Colon (tissue), 2 donors: ENCODE measurements around the gene COBLL1.

Source experiments
- FAIRE-seq: peaks from 2 replicates; lab custom pipeline; 2012; peaks lifted over from hg19 to GRCh38; lab: Jason Lieb, UNC
- donor health status: control.
- donor health status: control.

The COBLL1 gene, protein sequence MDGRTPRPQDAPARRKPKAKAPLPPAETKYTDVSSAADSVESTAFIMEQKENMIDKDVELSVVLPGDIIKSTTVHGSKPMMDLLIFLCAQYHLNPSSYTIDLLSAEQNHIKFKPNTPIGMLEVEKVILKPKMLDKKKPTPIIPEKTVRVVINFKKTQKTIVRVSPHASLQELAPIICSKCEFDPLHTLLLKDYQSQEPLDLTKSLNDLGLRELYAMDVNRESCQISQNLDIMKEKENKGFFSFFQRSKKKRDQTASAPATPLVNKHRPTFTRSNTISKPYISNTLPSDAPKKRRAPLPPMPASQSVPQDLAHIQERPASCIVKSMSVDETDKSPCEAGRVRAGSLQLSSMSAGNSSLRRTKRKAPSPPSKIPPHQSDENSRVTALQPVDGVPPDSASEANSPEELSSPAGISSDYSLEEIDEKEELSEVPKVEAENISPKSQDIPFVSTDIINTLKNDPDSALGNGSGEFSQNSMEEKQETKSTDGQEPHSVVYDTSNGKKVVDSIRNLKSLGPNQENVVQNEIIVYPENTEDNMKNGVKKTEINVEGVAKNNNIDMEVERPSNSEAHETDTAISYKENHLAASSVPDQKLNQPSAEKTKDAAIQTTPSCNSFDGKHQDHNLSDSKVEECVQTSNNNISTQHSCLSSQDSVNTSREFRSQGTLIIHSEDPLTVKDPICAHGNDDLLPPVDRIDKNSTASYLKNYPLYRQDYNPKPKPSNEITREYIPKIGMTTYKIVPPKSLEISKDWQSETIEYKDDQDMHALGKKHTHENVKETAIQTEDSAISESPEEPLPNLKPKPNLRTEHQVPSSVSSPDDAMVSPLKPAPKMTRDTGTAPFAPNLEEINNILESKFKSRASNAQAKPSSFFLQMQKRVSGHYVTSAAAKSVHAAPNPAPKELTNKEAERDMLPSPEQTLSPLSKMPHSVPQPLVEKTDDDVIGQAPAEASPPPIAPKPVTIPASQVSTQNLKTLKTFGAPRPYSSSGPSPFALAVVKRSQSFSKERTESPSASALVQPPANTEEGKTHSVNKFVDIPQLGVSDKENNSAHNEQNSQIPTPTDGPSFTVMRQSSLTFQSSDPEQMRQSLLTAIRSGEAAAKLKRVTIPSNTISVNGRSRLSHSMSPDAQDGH

DNA sequence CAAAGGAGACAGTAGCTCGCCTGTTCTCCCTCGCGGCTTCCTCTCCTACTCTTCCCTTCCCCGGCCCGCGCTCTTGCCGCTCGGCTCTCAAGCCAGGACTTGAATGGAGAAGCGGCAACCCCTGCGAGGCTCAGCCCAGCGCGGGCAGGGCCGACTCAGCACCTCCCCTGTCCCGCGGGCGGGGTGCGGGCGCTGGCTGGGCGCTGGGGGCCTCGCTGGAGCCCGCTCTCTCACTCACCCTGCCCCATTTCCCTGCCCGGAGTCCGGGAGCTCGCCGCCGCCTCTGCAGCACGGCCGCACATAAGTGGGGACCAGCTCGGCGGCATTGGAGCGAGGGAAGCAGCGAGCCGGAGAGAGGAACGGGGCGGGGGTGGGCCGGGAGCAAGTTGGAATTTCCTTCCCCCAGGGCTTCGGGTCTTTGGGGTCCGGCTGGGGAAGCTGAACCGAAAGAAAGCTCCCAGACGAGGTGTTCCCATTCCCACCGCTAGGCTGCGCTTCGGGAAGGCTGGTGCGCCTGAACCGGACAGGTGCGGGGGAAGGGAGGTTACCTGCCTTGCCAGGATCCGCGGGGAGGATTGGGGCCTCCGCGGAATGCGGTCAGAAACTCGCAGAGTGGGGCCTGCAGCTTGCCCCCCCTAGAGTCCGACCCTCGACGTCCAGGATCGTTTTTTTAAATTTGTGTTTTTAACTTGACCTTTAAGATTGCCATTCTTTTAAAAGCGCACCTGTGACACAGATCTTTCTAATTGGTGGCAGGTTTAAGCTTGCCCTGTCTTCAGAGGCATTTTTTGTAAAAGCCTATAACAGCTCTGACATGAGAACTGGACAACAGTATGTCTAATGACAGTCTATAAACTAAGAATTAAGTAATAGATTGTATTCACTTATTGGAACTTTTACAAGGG lies at the start of gene COBLL1:
Gene COBLL1 (minus strand): TSS at position 105 of the 905 bp plus-strand sequence. CDS start 627 bp downstream, outside the sequence.
- no peak for FAIRE-seq

DNA sequence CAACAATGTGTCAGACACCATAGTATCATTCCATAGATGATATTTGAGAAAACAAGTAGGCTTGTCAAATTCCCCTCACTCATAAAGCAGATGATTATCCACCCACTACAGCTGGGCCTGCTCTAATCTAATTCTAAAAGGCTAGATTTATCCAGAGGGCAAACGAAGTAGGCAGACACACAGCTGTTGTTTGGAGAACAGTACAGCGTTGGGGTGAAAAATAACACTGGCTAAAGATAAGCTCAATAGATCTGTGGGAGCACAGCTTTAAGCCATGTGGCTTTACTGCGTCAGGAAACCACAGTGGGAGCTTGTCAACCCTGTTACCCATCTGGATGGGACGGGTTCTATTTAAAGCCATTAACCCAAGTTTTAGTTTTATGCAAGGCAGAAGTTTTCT lies 48.9 kb upstream of the COBLL1 start:
- no peak for FAIRE-seq

DNA sequence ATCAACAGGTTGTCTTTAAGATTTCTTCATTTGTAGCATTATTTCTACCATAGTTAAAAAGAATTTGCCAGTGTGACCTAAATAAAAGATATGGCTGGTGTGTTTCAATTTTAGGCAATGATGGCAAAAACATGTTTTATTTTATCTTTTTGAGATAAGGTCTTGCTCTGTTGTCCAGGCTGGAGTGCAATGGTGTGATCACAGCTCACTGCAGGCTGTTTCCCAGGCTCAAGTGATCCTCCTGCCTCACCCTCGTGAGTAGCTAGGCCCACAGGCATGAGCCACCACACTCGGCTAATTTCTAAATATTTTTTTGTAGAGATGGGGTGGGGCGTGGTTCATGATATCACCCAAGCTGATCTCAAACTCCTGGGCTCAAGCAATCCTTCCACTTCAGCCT lies 47.0 kb upstream of the COBLL1 start:
- FAIRE-seq, result no peak

DNA sequence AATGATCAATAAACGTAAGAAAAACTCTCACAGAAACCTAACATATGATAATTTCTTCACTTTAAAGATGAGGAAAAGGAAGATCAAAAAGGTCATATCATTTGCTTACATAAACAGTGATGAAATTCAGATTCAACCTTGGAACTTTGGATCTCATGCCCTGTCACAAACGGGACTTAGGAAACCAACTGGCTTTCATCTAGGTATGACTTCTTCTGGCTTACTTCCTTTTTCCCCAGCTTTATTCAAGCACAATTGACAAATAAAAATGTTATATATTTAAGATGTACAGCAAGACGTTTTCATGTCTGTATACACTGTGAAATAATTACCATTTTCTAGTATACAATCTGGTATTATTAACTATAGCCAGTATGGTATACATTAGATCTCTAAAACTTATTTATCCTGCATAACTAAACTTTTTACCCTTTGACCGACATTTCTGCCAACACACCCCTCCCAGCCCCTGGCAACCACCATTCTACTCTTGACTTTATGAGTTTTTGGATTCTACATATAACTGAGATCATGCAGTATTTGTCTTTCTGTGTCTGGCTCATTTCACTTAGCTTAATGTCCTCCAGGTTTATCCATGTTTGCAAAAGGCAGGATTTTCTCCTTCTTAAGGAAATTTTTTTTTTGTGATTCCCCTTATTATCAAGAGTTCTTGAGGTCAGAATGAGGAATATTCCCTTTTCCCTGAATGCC lies 46.0 kb upstream of the COBLL1 start:
- FAIRE-seq, result no peak

DNA sequence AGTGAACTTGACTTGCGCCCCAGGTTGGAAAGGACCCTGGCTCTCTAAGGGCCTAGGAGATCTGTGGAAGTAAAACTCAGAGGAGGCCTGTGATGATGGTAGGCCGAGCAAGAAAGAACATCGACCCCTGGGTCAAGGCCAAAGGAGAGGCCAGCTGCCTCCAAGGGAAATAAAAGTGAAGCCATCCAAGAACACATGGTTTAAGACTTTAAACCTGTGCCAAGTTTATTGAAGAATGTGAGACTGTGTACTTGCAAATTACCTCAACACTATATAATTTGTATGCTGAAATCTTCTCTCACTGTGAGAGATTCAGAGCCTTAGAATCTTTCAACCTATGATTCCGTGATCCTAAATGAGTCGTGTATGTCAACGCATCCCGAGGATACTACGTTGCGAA lies 40.7 kb upstream of the COBLL1 start:
- no peak for FAIRE-seq

DNA sequence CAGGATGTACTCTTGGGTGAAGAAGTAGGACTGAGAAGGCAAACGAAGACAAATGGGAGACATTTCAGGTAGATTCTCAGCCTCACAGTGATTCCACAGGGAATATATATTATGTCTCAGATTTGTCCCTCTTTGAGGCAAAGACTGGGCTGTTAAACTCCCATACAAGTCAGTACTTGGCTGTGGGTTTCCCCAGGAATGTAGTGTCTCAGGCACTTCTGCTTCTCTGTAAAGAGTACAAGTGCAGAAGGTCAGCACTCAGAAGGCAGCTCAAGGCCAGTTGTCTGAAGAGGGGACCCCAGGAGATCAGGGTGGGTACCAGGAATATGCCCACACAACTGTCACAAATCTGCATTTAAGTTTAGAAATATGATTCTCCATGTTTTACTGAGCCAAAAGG lies 39.9 kb upstream of the COBLL1 start:
- FAIRE-seq, result no peak

DNA sequence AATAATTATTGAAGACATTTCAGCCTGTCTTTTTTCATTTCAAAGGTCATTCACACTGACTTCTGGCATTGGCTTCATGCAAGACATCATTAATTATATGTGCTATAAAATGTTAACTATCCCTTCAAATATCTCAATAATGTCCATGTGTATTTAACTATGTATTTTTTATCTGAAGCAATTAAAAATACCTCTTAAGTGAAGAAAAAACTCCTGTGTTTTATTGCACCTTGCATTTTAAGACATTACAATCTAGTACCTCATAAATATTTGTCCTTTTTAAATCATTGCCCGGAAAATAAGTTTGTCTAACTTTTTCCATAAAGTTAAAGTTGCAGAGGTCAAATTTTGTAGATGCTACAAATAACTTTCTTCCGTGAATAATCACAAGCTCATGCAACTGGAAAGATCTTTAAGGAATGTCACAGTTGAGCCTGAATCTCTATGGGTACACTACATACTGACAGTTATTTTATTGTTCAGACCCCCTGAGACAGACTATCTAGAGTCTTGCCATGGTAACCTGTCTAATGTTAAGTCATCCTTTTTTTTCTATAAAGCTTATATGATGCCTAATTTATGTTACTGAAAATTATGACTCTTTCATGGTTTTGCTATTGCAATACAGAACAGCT lies 38.4 kb upstream of the COBLL1 start:
- no peak for FAIRE-seq

DNA sequence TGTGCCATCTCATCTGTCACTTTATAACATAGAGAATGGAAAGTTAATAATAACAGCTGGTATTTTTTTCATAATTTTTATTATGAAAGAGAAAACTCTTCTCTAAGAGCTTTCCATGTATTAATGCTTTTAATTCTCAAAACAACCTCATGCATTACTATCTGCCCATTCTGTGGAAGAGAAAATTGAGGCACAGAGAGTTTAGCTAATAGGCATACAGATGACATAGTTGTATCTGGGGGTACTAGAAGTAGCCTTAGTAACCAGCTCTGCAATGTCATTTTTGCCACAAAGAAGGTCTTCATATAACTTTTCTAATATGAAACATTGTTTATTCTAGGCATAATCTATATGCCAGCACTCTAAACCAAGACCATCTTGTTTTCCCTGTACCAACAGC lies 36.3 kb upstream of the COBLL1 start:
- FAIRE-seq, result no peak

DNA sequence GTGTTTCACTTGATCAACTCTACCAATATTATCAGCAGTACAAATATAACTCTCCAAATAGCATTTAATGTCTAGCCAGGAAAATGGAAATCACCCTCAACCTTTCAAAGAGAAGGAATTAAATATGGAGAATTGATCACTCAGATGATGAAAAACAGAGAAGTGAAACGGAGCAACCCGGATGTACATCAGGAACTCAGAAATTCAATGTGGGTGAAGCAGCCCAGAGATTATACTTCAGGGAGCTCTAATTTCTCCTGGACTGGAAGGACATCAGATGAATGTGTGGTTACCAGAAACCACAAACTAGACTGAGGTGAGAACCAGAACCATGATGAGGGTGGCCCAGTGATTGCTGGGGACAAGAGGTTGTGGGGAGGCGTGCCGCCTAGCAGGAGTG lies 35.5 kb upstream of the COBLL1 start:
- no peak for FAIRE-seq

DNA sequence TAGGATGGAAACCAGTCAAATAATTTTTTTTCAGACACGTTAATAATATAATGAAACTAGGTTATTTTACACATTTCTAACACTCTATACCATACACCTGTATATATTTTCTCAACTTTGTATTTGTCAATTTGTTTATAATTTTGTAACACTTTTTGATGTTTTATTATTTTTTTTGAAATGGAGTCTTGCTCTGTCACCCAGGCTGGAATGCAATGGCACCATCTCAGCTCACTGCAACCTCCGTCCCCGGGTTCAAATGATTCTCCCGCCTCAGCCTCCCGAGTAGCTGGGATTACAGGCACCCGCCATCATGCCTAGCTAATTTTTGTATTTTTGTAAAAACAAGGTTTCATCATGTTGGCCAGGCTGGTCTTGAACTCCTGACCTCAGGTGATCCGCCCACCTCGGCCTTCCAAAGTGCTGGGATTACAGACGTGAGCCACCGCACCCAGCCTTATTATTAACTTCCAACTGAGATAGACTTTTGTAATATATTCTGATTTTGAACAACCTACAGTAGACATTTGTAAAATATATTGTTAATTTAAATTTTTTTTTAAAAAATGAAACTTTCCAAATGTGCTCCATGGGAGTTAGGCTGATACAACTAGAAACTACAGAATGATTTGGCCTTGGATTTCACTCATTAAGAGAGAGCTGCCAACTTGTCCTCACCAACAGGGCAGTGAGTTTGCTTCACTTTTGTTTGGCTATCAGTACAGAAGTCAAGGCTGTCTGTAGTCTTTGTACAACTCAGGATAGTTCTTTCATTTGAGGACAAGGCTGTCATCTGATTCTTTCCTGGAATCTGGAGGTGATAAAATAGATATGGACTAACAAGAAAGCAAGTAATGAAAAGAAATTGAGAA lies 33.9 kb upstream of the COBLL1 start:
- no peak for FAIRE-seq

DNA sequence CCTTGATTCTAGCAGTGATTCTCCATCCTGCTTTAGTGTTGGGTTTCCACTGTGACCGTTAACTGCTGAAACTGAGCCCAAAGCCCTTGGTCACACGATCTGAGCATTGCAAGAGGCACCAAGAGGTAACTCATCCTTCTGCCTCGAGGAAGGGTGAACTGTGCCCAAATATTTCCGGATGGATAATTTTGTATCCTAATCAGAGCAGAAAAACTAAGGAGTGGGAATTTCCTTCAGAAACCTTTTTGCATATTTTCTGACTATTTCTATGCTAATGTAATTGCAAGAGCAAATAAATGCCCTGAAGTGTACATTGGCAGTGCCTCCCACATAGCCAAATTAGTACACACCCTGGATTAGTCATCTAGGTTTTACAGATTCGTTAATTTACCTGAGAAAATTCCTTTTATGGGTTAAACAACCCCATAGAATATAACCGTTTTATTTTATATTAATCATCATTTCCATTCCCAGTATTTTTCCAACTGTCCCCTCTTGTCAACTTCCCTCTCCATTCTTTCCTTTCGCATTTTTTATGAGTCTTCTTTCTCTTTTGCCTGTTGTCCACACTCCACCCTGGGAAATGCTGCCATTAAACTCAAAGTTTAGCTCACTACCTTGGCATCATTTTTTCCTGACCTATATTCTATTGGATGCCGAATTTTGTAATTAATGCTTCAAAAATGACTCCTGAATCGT lies 31.7 kb upstream of the COBLL1 start:
- no peak for FAIRE-seq

DNA sequence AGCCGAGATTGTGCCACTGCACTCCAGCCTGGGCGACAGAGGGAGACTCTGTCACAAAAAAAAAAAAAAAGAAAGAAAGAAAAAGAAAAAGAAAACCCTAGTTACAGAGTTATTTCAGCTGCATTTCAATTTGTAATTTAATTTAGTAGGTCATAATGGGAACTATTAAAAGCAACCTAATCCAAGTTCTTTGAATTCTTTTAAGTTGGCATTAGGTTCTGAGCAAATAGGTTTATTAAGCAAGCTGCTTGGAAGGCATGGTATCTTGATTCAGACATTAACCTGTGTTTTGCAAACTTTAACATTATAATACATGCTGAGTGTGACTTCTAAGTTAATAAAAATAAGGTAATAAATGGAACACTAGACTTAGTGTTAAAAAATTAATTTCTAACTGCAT lies 29.8 kb upstream of the COBLL1 start:
- FAIRE-seq, result no peak

DNA sequence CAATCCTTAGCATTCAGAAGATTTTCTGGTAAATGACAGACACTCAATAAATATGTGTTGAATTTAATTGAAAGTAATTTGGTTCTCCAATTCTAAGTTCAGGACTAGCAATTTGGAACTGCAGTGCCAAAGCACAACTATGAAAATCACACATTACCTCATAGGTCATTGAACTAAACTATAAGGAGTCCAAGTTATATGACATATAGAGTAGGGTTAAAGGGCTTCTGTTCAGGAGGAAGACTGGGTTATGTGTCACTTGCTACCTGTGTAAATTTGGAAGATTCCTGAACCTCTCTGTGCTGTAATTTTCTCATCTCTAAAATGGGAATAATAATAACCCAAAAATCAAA lies 27.8 kb upstream of the COBLL1 start:
- no peak for FAIRE-seq

DNA sequence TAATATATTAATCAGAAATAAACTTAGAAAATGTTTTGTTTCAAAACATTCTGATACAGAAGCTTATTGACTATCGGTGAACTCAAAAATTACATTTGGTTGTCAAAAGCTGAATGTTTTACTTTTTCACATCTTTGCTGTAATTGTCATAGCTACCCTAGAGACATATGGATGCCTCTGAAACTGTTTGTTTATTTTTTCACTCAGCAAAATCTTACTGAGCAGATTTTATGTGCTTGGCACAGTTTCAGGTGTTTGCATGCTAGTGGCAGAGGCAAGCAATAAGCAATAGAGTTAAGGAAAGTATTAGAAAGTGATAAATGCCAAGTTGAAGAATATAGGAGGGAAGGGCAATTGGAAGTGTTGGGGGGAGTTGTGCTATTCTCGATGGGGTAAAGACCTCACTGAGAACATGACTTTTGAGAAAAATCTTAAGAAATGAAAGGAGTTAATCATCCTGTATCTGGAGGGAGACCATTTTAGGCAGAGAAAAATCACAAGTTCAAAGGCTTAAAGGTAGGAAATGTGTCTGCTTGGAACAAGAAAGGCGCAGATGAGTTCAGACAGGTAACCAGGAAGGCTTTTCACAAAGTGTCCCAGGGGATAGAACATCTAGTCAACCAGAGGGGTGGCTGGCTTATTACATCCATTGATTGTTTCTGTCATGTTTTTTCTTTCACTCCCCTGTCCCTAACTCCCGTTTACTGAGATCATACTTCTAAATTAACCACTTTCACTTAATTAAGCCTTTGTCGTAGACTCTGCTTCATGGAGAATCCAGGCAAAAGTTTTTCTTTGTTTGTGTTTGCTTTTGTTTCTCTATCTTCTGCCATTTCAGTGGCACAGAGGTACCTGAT lies 27.2 kb upstream of the COBLL1 start:
- FAIRE-seq, result no peak

DNA sequence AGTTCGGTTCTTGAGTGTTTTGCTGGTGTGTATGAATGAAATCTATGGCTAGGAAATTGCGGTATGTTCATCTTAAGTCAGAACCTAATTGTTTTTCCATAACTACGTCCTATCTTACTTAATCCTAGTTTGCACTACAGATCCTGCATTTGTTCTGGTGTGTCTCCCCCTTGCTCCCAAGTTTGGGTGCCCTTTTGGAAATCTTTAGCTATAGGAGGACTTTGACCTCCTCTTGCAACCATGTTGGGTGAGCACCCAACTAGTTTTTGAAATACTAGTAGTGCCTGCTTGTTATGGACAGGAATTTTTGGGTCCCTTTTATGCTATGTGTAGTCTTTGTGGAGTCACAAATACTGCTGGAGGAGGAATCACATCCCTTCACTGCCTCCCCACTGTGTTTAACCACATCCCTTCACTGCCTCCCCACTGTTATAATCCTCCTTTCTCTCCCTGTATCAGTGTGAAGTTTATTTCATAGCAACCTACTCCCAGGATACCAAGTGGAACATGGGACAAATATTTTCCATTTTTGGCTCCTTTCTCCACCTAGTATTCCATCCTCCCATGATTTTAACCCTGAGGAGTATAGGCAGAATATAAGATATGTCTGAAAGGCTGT lies 26.3 kb upstream of the COBLL1 start:
- no peak for FAIRE-seq

DNA sequence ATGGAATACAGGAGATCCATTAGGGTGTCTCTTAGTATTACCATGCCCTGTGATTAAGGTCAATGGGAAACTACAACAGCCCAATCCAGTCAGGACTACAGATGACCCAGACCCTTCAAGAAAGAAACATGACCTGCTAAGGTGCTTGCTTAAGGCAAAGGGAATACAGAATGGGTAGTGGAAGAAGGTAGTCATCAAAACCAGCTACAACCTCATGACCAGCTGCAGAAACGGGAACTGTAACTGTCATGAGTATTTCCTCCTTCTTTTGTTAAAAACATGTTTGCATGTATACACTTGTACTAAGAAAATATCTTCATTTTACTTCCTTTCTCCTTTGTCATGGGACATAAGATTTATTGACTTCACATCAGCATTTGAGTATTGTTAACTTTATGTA lies 24.8 kb upstream of the COBLL1 start:
- peak; percentile 72 for FAIRE-seq

DNA sequence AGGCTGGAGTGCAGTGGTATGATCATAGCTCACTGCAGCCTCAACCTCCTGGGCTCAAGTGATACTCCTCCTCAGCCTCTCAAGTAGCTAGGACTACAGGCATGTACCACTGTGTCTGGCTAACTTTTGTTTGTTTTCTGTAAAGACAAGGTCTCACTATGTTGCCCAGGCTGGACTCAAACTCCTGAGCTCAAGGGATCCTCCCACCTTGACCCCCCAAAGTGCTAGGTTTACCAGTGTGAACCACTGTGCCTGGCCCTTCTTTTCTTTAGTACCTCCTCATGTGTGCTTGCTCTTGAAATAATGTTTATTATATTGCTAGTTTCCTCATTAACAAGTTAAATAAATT lies 19.0 kb upstream of the COBLL1 start:
- FAIRE-seq, result no peak
